Right ventricle myocardium inferior (tissue), 1 donor: ENCODE data around the gene ANTKMT. TPM values are rescaled to one million over a fixed set of nuclear protein-coding genes. Genes with fewer than 3 reads are reported as not detected.

Experiments used
- ATAC-seq: fragments of 200-7000 bp; cut with Tn5 transposase; one replicate; pipeline ENCODE4 v1.9.1; 2020; ENCODE audit warnings: mild to moderate bottlenecking, moderate library complexity
- DNase-seq: peaks from one replicate; pipeline ENCODE4 v3.0.0; 2021; ENCODE audit errors: missing footprints
- intact Hi-C: fragments of 100-400 bp; cut with DNase I; formaldehyde crosslinking; loops from one replicate; pipeline ENCODE4 v1.11.0; 2022
- total RNA-seq: library from RNA; stranded (reverse); fragmentation: NEBNext Ultra II Directional; extraction: Animal tissue kit (Norgen Biotek cat#: 25700); gene quantifications from one replicate; pipeline ENCODE4 v1.2.1, GENCODE V29; 2021
- donor health status: DM: no; HTN: yes; CAD: no; lungs with severe emphysema.

The ANTKMT gene
- total RNA-seq, 1 donor from 2014 or later = 29.1 TPM

DNA sequence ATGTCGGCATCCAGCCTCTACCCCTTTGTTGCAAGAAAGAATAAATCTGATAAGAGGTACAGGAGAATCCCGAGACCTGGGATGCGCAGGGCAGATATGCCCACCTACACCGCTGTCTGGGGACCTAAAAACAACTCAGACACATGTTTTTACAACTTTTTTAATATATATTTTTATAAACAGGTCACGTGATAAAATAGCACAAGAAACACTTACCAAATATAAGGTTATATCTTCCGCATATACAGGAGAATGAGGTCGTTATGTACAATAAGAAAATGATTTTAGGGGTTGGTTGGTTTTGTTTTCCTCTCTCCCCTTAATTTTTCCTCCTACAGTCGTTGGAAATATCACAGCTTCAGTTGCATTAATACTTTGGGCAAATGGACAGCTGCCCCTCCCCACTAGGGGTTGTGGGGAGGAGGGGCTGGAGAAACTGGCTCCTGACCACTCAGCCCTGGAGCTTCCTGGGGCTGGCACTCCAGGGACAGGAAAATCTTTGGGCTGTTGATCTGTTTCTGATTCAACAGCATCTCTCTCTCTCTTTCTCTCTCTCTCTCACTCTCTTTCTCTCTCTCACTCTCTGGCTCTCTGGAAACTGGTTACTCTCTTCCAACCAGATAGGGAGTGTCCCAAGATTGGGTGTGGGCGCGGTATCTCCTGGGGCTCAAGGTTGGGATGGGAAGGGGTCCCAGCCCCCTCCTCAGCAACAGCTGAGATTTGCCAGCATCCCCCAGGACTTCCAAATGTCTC lies 28.4 kb upstream of the ANTKMT start:
- ATAC-seq (no peak), DNase-seq (no peak)
- intact Hi-C loops = no loop called here

DNA sequence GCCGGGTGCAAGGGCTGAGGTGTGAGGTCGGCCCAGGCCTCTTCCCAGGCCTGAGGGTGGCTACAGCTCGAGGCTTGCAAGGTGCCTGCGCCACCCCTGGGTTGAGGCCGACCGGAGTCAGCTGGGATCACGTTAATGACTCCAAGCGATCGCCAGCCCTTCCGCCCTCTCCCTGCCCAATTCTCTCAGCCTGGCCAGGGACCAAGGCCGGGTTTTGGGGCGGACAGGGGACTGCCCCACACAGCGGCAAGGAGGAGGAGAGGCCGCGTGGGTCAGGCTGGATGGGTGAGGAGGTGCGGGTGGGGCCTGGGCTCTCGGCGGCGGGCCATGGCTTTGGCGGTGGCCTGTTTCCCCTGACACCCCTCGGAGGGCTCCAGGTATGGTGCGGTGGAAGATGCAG lies 27.6 kb upstream of the ANTKMT start:
- no peak for ATAC-seq
- intact Hi-C loops = no loop called here

DNA sequence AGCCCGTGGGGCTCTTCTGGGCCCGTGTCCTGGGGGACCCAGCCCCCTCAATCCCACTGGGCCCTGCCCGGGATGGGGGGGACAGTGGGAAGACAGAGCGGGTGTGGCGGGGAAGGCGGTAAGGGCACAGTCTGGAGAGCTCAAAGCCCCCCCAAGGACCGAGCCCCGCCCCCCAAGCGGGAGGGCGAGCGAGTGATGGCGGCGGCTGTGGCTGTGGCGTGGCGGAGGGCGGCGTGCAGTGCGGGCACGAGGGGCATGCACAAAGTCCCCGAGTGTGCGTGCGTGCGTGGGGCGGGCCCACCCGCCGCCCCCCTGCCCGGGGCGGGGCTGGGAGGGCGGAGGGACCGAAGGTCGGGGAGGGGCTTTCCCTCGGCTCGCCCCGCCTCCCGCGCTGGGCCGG lies 27.2 kb upstream of the ANTKMT start:
- DNase-seq = no peak

More for the DNA sequence above, 27.6 kb upstream of the ANTKMT start:
- DNase-seq = no peak

GRCh38 chr16:694187-694862 lies 26.6 kb upstream of the ANTKMT start:
- ATAC-seq = no peak
- no peak for DNase-seq
- intact Hi-C loops = no loop called here

More for the DNA sequence above, 27.2 kb upstream of the ANTKMT start:
- intact Hi-C loops = no loop called here
- no peak for ATAC-seq

DNA sequence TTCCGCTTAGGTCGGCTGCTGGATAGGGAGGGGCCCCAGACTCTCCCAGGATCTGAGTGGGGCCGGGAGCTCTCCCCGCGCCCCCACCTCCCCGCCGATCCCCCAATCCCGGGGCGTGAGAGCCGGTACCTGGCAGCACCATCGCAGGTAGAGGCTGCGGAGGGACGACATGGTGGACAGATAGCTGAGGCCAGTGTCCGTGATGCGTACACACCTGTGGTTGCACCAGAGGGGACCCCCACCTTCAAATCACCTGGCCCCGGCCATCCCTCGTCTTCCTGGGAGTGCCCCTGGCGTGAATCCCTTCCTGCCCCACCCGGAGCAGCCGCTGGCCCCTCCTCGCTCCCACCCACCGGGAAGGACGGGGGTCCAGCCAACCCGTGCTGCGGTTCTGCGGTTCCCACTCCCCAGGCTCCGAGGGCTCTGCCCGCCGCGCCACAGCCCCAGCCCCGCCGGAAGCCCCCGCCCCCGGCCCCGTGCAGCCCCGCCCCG lies 26.0 kb upstream of the ANTKMT start:
- ATAC-seq (no peak), DNase-seq (no peak)
- intact Hi-C loops = no loop called here

DNA sequence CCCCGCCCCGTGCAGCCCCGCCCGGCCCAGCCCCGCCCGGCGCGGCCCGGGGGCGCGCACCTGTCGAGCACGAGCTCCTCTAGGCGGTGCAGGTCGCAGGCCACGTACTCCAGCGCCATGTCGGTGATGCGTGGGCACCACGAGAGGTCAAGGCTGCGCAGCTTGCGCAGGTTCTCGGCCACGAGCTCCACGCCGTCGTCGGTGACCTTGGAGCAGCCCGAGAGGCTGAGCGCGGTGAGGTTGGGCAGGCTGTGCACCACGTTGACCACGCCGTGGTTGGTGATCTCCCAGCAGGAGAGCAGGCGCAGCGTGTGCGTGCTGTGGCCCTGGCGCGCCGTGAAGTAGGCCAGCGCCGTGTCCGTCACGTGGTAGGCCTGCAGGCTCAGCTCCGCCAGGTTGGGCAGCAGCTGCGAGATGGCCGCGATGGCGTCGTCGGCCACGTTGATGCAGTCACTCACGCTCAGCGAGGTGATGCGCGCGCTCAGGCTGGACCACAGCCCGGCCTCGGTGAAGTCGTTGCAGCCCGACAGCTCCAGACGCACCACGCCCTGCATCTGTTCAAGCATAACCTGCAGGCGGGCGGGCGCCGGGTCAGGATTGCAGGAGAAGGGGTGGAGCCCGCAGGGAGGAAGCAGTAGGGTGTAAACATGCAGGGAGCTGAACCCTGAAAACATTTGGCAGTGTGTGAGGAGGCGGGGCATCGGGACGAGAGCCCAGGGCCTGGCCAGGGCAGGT lies 25.4 kb upstream of the ANTKMT start:
- DNase-seq = no peak
- no peak for ATAC-seq
- intact Hi-C loops = no loop called here

- intact Hi-C loops = no loop called here
- no peak for ATAC-seq
These were observed 21.9 kb upstream of the ANTKMT start for GRCh38 chr16:698911-699671.

GRCh38 chr16:700684-701584 lies 20.0 kb upstream of the ANTKMT start:
- ATAC-seq = no peak
- no peak for DNase-seq
- intact Hi-C loops = no loop called here

More at GRCh38 chr16:698911-699671, 21.9 kb upstream of the ANTKMT start:
- no peak for DNase-seq

- ATAC-seq (no peak), DNase-seq (no peak)
- intact Hi-C loops = no loop called here
These were observed 18.6 kb upstream of the ANTKMT start for GRCh38 chr16:702341-702740.

DNA sequence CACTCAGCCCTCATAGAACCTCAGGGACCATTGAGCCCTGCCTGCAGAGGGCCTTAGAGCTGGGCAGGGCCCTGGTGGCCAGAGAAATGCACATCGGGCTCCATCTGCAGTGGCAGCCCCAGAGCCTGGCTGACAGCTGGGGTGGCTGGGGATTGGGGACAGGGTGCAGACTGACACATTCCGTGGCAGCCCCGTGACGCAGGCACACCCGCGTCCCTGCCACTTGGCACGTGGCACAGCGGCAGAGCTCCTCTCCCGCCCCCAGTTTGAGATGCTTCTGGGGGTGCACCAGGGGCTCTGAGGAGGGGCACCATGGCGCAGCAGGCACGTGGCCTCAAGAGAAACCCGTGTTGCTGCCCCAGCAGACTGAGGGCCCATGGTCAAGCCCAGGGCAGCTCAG lies 17.5 kb upstream of the ANTKMT start:
- no peak for DNase-seq
- intact Hi-C loops = no loop called here
- ATAC-seq = no peak

- ATAC-seq (no peak), DNase-seq (no peak)
- intact Hi-C loops = no loop called here
These were observed 16.9 kb upstream of the ANTKMT start for GRCh38 chr16:704047-704446.

DNA sequence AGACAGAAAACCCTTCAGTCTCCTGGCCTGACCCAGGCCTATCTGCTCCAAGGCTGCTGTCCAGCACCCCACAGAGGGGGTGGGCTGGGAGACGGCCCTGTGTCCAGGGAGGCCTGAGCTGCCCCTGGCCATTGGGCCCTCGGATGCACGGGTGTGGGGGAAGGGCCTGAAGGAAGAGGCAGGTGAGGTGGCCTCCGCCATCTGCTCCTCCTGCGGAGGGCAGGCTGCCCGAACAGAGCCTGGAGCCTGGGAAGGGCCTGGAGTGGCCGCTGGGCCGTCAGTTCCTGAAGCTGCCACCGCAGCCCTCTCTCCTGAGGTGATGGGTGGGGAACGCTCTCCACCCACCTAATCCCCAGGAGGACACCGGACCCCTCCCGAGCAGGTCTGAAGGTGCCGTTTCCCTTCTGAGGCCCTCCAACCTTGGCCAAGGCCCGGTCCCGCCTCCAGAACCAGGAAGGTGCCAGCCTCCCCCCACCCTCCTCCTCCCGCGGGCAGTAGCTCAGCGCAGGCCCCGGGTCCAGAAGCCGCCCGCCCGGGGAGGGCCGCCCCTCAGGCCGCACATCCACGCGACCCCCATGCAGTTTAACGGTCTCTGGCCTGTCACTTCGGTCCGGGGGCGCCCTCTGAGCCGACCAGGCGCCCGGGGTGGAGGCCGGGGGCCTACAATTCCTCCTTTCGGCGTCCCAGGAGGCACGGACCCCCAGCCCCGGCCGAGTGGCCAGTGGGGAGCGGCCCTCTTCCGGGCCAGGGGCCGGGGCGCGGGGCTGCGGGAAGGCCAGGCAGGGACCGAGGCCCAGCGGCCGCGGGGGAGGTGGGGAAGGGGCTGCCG lies 16.2 kb upstream of the ANTKMT start:
- ATAC-seq (no peak), DNase-seq (no peak)
- intact Hi-C loops = no loop called here

GRCh38 chr16:705431-706188 lies 15.3 kb upstream of the ANTKMT start, which contains the start of gene FBXL16:
Gene FBXL16, minus strand, starts transcription at chr16:705801. Its CDS starts 8,396 bp downstream, at chr16:697405.
- no peak for DNase-seq
- ATAC-seq = no peak
- intact Hi-C loops = no loop called here

DNA sequence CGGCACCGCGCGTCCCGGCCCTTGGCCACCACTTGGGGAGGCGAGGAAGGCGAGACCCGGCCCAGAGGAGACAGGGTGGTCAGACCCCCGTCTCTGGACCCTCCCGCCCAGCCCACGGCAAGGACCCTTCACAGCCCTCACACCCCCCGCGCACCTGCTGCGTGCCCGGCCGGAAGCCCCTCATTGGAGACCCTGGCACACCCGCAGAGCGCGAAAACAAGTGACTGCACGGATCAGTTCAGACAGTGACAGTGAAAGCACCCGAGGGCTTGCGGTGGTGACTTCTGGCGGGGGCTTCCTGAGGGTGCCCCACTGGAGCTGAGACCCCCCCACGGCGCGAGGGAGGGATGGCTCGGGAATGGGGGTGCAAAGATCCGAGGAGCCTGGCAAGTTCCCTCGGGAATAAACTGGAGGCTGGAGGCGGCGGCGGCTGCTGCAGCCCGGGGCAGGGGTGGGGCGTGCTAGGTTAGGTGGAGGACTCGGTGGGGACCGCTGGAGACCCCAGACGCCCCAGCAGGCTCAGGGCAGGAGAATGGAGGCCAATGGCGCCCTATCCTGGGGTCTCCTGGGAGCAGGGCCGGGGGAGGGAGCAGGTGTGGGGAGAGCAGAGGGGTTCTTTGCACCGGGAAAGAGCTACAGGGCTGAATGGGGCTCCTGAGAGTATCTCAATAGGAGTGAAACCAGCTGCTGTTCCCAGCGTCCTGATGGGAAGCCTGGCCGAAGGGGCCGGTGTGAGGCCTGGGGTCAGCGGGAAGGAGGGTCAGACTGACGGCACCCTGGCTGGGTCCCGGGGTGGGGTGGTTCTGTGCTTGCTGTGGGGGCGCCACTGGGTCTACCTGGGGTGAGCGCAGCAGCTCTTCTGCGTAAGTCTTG lies 14.5 kb upstream of the ANTKMT start:
- intact Hi-C loops = no loop called here
- no peak for ATAC-seq

DNA sequence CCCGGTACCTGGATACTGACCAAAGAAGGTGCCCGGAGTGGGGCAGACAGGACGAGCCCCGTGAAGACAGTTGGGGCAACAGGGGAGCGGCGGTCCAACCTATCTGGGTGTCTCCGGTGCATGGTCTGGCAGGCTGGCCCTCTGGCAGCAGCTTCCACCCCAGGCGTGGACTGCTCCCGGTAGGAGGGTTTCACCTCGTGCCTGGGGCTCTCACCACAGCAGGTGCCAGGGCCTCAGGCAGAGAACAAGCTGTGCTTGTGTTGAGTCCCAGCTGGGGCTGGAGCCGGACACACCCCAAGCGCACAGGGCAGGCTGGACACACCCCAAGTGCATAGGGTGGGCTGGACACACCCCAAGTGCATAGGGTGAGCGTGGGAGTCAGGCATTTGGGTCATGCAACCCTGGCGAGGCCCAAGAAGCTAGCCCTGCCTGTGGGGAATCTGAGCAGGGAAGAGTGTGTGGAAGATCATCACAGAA lies 13.8 kb upstream of the ANTKMT start:
- DNase-seq (no peak), ATAC-seq (no peak)
- intact Hi-C loops = no loop called here

More for the DNA sequence above, 14.5 kb upstream of the ANTKMT start:
- DNase-seq = no peak
